ENCODE measurements around the gene PAPLN. TPM values are rescaled to one million over a fixed set of nuclear protein-coding genes. Genes with fewer than 3 reads are reported as not detected.
"Not testable (repeated sequence)": the region's sequence is repeated elsewhere in the genome, so short reads cannot be mapped to it uniquely, and the experiment has no call there.

Gene PAPLN
- polyA plus RNA-seq, 4 donors: 18.7 to 35.6 (median 28.9) TPM

DNA sequence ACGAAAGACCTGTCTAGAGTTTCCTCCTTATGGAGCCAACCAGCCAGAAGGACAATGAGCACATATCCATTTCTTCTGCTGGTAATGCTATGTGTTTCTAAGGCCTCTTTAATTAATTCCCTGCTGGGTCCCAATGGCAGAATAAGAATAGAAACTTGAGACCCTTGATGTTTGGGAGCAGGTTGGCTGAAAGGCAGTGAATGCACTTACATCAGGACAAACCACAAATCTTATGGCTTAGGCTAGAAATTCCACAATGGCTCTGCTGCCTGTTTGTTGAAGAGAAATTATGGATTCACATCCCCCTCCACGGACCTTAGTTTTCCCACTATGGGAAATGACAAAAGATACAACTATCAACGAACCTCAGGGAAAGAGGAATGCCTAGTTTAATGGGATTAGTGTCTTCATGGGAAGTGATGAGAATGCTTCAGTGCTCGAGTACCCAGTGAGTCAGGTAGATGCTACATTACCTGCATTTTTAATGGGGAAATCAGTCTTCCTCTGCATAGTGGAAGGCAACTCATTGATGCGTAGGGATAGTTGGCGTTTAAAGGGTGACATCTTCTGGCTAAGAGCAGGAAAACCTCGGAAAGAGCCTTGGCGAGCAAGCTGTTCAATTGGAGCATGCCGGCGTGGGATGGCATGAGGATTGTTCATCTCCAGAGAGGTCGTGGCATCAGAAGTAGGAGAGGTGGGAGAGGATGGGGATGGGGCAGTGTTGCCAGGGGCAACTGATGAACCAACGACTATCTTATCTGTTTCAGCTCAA lies 46.5 kb downstream of the PAPLN start:
- no peak for DNase-seq (ENCODE audit: low read depth in 4 of 4, low spot score in 2 of 4)

DNA sequence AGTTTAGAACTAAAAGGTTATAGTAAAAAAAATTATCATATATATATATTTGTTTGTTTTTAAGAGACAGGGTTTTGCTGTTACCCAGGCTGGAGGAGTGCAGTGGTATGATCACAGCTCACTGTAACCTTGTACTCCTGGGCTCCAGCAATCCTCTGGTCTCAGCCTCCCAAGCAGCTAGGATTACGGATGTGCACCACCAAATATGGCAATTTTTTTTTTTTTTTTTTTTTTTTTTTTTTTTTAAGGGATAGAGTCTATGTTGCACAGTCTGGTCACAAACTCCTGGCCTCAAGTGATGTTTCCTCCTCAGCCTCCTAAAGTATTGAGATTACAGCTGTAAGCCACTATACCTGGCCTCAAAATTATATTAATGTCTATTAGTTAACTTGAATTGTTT lies 48.7 kb downstream of the PAPLN start:
- no peak for DNase-seq (ENCODE audit: low read depth in 4 of 4, low spot score in 2 of 4)

DNA sequence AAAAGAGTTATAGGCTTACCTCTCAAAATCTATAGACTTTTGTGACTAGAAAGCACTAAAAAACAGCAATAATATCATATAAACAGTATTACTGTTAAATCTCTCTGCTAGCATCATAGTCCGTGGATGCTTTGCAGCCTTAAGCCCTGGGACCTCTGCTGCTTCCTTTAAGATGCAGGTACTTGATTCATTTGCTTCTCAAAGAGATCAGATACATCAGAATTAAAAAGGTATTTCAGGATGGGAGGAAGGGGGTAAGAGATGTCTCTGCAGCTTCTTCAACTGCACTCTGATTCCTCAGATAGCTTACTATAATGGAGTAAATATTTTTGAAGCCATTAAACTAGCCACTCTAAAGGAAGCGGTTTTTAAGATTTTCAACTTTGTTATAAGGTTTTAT lies 49.3 kb downstream of the PAPLN start:
- DNase-seq (ENCODE audit: low read depth in 4 of 4, low spot score in 2 of 4): no peak

DNA sequence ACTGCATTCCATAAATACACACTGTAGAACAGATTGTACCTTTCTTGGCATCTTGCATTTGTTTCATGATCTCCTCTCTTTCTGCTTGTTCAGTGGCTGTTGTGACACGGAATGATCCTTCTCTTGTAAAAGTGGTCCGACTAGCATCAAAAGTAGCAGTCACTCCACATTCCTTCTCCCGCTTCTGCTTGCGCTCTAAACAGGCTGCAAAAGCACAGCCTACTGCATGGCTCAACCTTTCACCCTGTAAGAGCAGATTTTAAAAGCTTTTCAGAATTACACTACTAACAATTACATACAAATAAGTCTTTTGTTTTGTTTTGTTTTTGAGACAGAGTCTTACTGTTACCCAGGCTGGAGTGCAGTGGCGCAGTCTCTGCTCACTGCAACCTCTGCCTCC lies 49.8 kb downstream of the PAPLN start:
- no peak for DNase-seq (ENCODE audit: low read depth in 4 of 4, low spot score in 2 of 4)

DNA sequence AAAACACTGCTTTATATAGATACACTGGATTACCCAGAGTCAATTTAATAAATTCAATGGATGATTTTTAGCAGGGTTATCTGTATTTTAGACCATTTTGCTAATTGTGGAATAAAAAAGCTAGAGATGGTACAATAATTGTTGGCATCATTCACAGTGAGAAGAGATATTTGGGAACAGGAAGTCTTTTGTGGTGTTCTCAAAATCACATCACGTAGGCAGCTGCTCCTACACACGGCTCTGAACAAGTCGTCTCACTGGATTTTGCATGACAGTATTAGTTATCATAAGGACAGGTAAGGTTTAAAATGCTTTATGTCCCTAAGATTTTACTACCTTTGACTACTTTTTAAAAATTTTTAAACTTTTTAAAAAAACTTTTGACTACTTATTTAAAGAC lies 52.0 kb downstream of the PAPLN start:
- DNase-seq (ENCODE audit: low read depth in 4 of 4, low spot score in 2 of 4): no peak

DNA sequence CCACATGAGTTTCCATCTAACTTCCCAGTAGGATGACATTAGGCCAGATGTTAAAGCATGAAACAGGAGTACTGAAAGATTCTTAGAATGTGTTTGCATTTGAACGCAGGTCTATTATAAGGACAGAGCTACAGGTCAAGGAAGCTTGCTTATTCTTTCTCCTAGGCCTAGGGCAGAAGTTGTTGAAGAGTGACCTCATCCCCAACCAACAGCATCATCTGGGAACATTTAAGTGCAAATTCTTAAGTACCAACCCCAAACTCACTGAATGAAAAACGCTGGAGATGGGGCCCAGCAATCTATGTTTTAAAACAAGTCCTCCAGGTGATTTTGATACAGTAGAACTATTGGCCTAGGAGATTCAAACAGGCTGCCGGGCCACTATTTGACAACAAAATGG lies 52.4 kb downstream of the PAPLN start:
- DNase-seq (ENCODE audit: low read depth in 4 of 4, low spot score in 2 of 4): no peak

DNA sequence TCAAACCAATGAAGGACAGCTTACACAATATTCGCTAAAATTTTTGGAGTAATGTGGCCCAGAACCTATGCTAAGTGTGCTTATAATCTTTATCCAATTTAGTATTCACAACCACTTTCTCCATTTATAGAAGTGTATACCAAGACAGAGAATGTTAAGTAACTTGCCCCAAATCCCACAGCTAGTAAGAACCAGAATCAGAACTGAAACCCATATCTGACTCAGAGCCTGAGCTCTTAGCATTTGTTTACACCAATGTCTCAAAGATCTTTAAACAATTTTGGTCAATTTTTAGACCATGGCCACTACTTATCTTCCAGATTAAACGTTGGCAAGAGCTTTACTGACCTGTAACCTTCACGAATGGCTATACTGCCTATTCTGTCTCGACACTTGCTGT lies 53.0 kb downstream of the PAPLN start:
- no peak for DNase-seq (ENCODE audit: low read depth in 4 of 4, low spot score in 2 of 4)

DNA sequence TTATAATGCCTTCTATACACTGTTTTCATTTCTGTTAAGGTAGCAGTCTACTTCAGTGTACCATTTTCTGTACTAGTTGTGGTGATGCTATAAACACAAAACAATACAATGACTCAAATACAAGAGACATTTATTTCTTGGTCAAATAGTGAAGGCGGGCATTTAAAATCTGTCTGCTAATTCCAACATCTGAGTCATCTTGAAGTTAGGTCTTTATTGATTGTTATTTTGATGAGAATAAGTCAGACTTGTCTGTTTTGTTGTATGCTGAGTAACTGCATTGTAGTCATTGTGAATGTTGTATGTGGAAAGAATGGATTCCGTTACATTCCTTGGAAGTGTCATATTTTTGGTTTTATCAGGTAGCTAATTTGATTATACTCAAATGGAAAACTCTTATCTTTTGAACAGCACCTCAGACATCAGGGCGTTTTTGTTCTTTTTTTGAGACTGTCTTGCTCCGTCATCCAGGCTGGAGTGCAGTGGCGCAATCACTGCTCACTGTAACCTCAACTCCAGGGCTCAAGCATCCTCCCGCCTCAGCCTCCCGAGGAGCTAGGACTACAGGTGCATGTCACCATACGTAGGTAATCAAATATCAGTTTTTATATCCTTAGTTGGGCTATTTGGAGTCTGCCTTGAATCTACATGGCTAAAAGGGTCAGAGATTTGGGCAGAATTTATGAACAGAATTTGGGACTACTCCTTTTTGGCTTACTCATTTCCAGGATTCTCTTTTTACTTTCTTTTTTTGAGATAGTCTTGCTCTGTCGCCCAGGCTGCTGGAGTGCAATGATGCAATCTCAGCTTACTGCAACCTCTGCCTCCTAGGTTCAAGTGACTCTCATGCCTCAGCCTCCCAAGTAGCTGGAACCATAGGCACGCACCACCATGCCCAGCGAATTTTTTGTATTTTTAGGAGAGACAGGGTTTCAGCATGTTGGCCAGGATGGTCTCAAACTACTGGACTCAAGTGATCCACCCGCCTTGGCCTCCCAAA lies 56.8 kb downstream of the PAPLN start:
- DNase-seq (ENCODE audit: low read depth in 4 of 4, low spot score in 2 of 4): no peak

DNA sequence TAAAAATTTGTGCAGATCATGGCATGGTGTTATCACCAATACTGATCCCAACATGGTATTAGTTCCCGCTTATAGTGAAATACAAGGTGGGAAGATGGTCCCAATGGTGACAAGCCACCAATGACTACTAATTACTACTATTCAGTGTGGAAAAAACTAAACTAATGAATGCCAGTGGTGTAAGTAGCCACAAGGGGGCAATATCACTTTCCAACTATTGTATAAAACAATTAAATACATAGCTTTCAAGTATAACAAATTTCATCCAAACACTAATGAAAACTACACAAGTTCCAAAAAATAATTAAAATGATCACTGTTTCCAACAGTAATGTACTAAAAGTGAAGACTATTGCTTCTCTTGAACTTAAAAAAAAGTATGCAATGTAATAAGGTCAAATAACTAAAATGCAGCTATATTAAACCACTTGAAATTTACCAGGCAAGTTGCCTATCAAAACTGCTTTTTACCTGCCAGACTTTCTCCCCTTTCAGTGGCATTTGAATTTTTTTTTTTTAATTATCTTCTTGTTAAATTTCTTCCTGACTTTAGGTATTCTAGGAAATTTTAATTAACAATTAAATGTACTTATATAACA lies 58.0 kb downstream of the PAPLN start:
- peak in 1 of 4 donors; percentile 37 for DNase-seq (ENCODE audit: low read depth in 4 of 4, low spot score in 2 of 4)

DNA sequence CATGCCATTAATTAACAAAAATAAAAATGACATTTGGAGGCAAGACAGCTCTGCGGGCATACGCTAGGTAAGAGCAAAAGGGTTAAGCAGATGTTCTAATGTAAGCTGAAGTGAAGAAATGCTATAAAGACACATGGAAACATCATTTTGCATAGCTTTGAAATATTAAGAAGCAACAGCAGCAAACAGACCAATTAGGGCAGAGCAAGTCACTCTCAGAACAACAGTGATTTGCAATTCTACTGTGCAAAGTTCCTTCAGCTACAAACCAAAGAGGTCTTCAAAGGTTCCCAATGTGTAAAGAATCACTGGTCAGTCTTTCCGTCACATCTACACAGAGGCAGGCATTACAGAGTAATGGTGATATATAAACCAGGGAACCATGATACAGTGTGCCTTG lies 68.2 kb downstream of the PAPLN start:
- no peak for DNase-seq (ENCODE audit: low read depth in 4 of 4, low spot score in 2 of 4)

DNA sequence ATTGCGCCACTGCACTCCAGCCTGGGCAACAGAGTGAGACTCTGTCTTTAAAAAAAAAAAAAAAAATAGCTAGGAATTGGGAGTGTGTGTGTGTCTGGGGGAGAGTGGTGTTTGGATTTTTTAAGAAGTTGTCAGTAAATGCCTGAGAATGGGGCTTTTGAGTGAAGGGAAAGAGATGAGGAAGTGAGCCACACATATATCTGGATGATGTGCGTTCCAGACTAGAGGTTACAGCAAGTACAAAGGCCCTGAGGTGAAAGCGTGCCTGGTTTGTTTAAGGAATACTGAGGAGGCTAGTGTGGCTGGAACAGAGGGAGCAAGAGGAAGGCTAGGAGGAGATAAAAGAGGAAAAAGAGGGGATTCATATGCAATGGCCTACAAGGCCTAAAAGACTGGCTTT lies 70.0 kb downstream of the PAPLN start:
- no peak for DNase-seq (ENCODE audit: low read depth in 4 of 4, low spot score in 2 of 4)

DNA sequence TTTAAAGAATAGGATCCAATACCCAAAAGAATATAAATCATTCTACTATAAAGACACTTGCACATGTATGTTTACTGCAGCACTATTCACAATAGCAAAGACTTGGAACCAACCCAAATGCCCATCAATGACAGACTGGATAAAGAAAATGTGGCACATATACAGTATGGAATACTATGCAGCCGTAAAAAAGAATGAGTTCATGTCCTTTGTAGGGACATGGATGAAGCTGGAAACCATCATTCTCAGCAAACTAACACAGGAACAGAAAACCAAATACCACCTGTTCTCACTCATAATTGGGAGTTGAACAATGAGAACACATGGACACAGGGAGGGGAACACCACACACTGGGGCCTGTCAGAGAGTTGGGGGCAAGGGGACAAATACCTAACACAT lies 71.9 kb downstream of the PAPLN start:
- DNase-seq (ENCODE audit: low read depth in 4 of 4, low spot score in 2 of 4): not testable (repeated sequence)

DNA sequence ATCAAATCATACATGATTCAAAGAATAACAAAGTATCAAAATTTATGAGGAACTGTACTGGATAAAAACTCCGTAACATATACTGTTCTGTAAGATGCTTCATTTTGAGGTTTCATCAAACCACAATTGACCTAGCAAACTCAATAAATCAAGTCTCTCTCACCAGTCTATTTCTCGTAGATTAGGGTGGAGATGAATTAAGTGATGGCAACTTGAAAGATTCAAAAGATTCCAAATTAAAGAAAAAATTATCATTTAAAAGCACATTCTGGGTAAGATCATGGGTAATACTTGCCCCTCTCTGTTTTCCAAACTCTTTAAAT lies 74.4 kb downstream of the PAPLN start:
- DNase-seq (ENCODE audit: low read depth in 4 of 4, low spot score in 2 of 4): no peak

DNA sequence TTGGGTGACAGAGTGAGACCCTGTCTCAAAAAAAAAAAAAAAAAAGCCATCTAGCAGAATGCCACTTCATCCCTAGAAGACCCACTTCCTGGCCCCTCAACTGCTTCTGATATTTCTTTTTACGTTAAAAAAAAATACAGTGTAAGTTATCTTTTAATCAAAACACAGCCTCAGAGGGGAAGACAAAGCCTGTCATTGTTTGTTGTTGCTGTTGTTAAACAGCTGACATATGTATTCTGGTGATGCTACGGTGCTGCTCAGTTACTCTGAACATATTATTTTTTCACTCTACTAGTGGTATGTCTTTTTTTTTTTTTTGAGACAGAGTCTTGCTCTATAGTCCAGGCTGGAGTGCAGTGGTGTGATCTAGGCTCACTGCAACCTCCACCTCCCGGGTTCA lies 75.4 kb downstream of the PAPLN start:
- DNase-seq (ENCODE audit: low read depth in 4 of 4, low spot score in 2 of 4): no peak

DNA sequence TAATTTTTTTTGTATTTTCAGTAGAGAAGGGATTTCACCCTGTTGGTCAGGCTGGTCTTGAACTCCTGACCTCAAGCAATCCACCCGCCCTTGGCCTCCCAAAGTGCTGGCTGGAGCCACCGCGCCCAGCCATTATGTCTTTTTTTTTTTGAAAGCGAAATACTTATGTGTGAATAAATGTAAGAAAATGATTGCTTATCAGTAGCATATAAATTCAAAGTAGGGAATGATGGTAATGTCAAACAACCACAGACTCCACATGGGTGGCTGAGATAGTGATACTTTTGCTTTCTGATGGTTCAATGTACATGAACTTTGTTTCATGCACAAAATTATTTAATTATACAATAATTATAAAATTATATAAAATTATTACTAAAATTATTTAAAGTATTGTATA lies 75.8 kb downstream of the PAPLN start:
- DNase-seq (ENCODE audit: low read depth in 4 of 4, low spot score in 2 of 4): no peak

DNA sequence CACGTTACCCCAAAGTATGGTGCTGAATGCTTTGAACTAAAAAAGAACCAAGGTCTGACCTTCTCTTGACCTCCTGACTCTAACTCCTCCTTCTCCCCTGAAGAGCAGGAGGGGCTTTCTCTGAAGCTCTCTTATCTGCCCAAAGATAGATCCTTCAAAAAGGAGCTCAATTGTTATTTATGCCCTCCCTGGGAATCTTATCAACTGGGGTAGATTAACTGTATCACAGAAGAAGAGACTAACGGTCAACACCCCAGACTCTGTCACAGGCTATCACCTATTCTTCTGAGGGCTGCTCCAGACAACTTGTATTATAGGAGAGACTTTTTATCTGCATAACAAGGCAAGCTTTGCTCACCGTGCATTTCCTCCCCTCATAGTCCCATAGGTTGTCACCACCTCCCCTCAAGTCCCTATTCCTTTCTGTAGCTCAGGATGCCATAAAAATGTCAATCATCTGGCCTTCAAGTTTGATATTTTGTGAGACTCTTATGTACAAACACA lies 86.6 kb downstream of the PAPLN start:
- DNase-seq (ENCODE audit: low read depth in 4 of 4, low spot score in 2 of 4): no peak

Other genes starting within 250 kb of the PAPLN start
- 10 to 100 TPM; 19.9 to 20.9 (median 20.4) TPM for gene ZFYVE1, start 210.4 kb upstream of the PAPLN start, polyA plus RNA-seq (ENCODE audit: insufficient read length in 4 of 4)
- 100 to 1,000 TPM; 113 to 221 (median 171) TPM for gene RBM25, start 179.0 kb upstream of the PAPLN start, polyA plus RNA-seq (ENCODE audit: insufficient read length in 4 of 4)
- gene PSEN1, start 101.0 kb upstream of the PAPLN start, polyA plus RNA-seq (ENCODE audit: insufficient read length in 4 of 4): 10 to 100 TPM; 63.2 to 75.7 (median 67.5) TPM
- gene NUMB, start 221.0 kb downstream of the PAPLN start, polyA plus RNA-seq (ENCODE audit: insufficient read length in 4 of 4): 100 to 1,000 TPM in 2 of 4 donors, 10 to 100 TPM in 2; 65.1 to 122 (median 90.5) TPM

Data from left renal cortex interstitium (tissue), 4 donors.